AG04449 (cell line): ENCODE measurements around the gene STXBP5.

ENCODE experiments used
- CTCF ChIA-PET: fragments of 350-600 bp; formaldehyde crosslinking; extraction: SDS; loops from one replicate; lab custom pipeline; 2021; ENCODE audit warnings: antibody characterized with exemption; lab: Yijun Ruan, JAX
- POLR2A ChIA-PET: fragments of 400-600, 350-600 bp; formaldehyde crosslinking; extraction: SDS; loops from one replicate; lab custom pipeline; 2020; ENCODE audit warnings: antibody characterized with exemption, inconsistent platforms; lab: Yijun Ruan, JAX
- DNase-seq: peaks from one replicate; pipeline ENCODE4 v3.0.0-alpha.2; 2010; ENCODE audit warnings: low read depth, low spot score
- H3K4me3 ChIP-seq: 2 replicates; pipeline ENCODE4 v1.5.1; 2011; ENCODE audit warnings: low read depth, mild to moderate bottlenecking, control low read depth, low read length
- CTCF ChIP-seq: IDR thresholded peaks from one replicate; pipeline ENCODE4 v1.5.1; 2011; ENCODE audit warnings: mild to moderate bottlenecking, moderate library complexity, low read length, control low read depth, inconsistent platforms; ENCODE audit not compliant: insufficient read depth; ENCODE audit errors: missing control alignments

STXBP5 gene

GRCh38 chr6:147226163-147226724 is 22.0 kb downstream of the STXBP5 start:
- ChIA-PET CTCF (no interaction called here), POLR2A (no interaction called here)
- H3K4me3 ChIP-seq, result no peak overlapping the region
- DNase-seq, result no peak
- no peak for TF ChIP-seq CTCF

GRCh38 chr6:147226877-147227276 is 22.7 kb downstream of the STXBP5 start:
- POLR2A ChIA-PET, result no interaction called here

GRCh38 chr6:147227770-147228320 is 23.6 kb downstream of the STXBP5 start:
- H3K4me3 ChIP-seq, result no peak overlapping the region
- ChIA-PET POLR2A (no interaction called here), CTCF (interaction anchor here (1.2 kb wide), 1 partner anchor 371 kb away, joined by 3 read pairs; no protein-coding TSS in a partner anchor)
- DNase-seq, result no peak
- no peak for TF ChIP-seq CTCF

More at GRCh38 chr6:147226877-147227276, 22.7 kb downstream of the STXBP5 start:
- no peak for TF ChIP-seq CTCF
- H3K4me3 ChIP-seq, result no peak overlapping the region
- DNase-seq, result no peak
- CTCF ChIA-PET, result interaction anchor here (1.2 kb wide), 1 partner anchor 370 kb away, joined by 3 read pairs; no protein-coding TSS in a partner anchor

GRCh38 chr6:147231589-147231988 is 27.4 kb downstream of the STXBP5 start:
- CTCF ChIA-PET, result interaction anchor here (1.8 kb wide), 1 partner anchor 9 kb away, joined by 6 read pairs; no protein-coding TSS in a partner anchor

GRCh38 chr6:147234685-147235084 is 30.5 kb downstream of the STXBP5 start:
- POLR2A ChIA-PET, result no interaction called here
- DNase-seq, result no peak
- no peak for TF ChIP-seq CTCF
- CTCF ChIA-PET, result interaction anchor here (0.9 kb wide), 1 partner anchor 12 kb away, joined by 3 read pairs; no protein-coding TSS in a partner anchor
- H3K4me3 ChIP-seq, result no peak overlapping the region

More at GRCh38 chr6:147231589-147231988, 27.4 kb downstream of the STXBP5 start:
- POLR2A ChIA-PET, result no interaction called here
- no peak for TF ChIP-seq CTCF
- no peak for DNase-seq
- H3K4me3 ChIP-seq, result no peak overlapping the region

GRCh38 chr6:147238164-147238563 is 33.9 kb downstream of the STXBP5 start:
- DNase-seq, result no peak
- TF ChIP-seq CTCF, result no peak
- CTCF ChIA-PET, result no interaction called here
- POLR2A ChIA-PET, result no interaction called here
- H3K4me3 ChIP-seq, result no peak overlapping the region
